Measurements from ENCODE around the gene IRX4. TPM values are rescaled to one million over a fixed set of nuclear protein-coding genes. Genes with fewer than 3 reads are reported as not detected.

IRX4 gene
- total RNA-seq, 2 donors from 2014 or later: not detected

DNA sequence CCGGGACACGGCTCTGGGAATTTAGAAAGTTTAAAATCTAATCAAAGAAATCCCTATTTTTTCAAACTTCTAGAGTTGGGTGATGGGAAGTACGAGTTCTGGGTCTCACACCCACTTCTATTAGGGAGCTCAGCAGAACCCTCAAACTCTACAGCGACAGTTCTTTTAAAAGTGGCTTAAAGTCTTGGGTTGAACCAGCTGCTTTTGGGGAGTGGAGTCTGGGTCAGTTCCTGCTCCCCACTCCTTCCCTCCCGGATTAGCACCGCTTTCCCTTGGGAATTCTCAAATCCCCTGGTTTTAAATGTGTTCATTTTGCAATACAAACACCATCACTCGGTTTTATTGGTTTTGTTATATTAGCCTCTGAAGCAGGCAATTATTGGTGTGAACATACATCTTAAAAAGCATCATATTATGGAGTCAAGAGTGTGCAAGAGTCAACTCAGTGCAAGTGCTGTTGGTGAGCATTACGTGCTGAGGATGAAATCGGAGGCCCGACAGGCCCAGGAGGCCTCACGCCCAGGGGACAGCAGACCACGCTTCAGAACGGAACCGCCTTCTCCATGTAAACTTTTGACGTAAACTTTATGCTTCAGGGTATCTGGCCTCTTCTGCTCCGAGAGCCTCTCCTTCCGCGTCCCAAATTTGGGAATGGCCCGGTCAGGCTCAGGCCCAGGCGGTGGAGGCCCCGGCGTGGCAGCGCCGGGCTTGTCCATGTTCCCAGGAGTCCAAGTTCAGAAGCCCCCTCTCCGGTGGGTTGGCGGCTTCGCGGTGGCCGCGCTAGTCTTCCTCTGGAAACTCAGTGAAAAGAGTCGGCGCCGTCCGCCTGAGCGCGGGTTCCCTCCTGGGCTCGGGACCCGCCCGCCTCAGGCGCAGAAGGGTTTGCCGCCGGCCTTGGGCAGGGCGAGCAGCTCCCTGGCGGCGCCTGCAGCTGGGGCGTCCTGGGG, 5.3 kb downstream of the IRX4 start:
- Histone ChIP-seq H3K36me3 (no peaks in the 10 kb centered on the region), H3K4me3 (no peak overlapping the region), H3K27ac (no peak overlapping the region), H3K4me1 (ENCODE audit: control insufficient read depth in 1 of 2, low read depth in 2 of 2) (peaks cover 0 to 25% of the 10 kb centered on the region in 2 donors), H3K9me3 (no peaks in the 10 kb centered on the region), H3K27me3 (replicated peaks; ENCODE audit: insufficient read depth) (peaks cover 13% of the 10 kb centered on the region)
- TF ChIP-seq, protein P1, sequence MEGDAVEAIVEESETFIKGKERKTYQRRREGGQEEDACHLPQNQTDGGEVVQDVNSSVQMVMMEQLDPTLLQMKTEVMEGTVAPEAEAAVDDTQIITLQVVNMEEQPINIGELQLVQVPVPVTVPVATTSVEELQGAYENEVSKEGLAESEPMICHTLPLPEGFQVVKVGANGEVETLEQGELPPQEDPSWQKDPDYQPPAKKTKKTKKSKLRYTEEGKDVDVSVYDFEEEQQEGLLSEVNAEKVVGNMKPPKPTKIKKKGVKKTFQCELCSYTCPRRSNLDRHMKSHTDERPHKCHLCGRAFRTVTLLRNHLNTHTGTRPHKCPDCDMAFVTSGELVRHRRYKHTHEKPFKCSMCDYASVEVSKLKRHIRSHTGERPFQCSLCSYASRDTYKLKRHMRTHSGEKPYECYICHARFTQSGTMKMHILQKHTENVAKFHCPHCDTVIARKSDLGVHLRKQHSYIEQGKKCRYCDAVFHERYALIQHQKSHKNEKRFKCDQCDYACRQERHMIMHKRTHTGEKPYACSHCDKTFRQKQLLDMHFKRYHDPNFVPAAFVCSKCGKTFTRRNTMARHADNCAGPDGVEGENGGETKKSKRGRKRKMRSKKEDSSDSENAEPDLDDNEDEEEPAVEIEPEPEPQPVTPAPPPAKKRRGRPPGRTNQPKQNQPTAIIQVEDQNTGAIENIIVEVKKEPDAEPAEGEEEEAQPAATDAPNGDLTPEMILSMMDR (IDR thresholded peaks at IDR 0.05): no peak
- DNase-seq (ENCODE audit: low spot score) (no peak), ATAC-seq (ENCODE audit: insufficient number of reproducible peaks, low FRiP score, low read depth) (no peak)

DNA sequence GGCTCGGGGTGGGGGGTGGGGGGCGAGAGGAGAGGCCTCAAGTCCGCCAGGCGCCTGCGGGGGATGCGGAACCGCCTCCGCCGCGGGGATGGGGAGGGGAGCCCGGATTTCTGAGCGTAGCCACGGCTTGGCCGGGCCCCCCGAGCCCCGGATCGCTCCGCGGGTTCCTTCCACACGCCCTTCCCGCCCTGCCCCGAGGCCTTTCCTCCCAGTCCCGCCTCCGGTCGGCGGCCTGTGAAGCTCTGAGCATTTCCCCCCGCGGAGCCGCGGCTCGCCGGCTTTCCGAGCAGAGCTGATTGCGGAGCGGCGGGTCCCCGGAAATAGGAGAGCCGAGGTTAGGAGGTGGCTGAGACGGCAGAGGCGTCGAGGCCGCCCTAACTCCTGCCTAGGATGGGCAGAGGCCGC, 6.1 kb downstream of the IRX4 start:
- H3K36me3 ChIP-seq: no peaks in the 10 kb centered on the region
- H3K27ac ChIP-seq: no peak overlapping the region
- DNase-seq (ENCODE audit: low spot score) (no peak), ATAC-seq (ENCODE audit: insufficient number of reproducible peaks, low FRiP score, low read depth) (no peak)
- H3K4me3 ChIP-seq: no peak overlapping the region
- peaks cover 7% of the 10 kb centered on the region for H3K27me3 ChIP-seq (replicated peaks; ENCODE audit: insufficient read depth)
- no peaks in the 10 kb centered on the region for H3K9me3 ChIP-seq
- TF ChIP-seq, protein P1 (IDR thresholded peaks at IDR 0.05): no peak
- H3K4me1 ChIP-seq (ENCODE audit: control insufficient read depth in 1 of 2, low read depth in 2 of 2): peaks cover 0 to 18% of the 10 kb centered on the region in 2 donors

DNA sequence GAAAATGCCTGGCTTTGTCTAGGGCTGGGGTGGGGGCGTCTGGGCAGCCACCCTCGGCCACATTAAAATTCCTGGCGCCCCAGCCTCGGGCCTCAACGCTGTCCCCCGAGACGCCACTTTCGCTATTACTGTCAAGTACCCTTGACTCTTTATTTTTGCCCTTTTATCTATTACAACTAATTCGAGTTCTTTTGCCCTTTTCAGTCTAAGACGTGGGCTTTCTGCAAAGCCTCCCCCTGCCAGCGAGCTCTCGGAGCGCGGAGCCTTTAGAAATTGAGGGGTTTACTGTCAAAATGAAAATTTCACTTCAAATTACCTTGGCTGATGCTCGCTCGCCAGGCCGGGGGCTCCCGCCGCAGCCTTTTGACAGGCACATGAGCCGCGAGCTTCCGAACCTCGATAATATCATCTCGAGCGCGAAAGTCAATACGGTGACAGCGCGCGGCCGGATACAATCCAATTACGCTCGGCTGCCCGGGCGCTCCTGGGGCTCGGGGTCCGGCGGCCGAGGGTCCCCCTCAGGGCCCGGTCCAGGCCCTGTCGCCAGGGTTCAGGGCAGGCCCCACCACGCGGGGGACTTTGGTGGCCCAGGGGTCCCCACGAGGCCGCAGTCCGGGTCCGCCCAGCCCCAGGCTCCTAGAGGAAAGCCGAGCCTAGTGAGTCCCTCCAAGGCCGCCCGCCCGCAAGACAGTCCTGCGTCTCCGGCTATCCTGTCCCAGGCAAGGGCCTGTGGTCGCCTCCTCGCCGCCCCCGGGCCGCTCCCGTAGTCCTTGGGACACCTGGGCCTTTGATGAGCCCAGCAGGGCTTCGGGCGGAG, 6.7 kb downstream of the IRX4 start:
- TF ChIP-seq, protein P1 (IDR thresholded peaks at IDR 0.05): no peak
- Histone ChIP-seq H3K27ac (no peak overlapping the region), H3K9me3 (no peaks in the 10 kb centered on the region), H3K27me3 (replicated peaks; ENCODE audit: insufficient read depth) (peaks cover 7% of the 10 kb centered on the region), H3K36me3 (no peaks in the 10 kb centered on the region), H3K4me1 (ENCODE audit: control insufficient read depth in 1 of 2, low read depth in 2 of 2) (peaks cover 0 to 17% of the 10 kb centered on the region in 2 donors), H3K4me3 (no peak overlapping the region)
- DNase-seq (ENCODE audit: low spot score): no peak
- no peak for ATAC-seq (ENCODE audit: insufficient number of reproducible peaks, low FRiP score, low read depth)

DNA sequence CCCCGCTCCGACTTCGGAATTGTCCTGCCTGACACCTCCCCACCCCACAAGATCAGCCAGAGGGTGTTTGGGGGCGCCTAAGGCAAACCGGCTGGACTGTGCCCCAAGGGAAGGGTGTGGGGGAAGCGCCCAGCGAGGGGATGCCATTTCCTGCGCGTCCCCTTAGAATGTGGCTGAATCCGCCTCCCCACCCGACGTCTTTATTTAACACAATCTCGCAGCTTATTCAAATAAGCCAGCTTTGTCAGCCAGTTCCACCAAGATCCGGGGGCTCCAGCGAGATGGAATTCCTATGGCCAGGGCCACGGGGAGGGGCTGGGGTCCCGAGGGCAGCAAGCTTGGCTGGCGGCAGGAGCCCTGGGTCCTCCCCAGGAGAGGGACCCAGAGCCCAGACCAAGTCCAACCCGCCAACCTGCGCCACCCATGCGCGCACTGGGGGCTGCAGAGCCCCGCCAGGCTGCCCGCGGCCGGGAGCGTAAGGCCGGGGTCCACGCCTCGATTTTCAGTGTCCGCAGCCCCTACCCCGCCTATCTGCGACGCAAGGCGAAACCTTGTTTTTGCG, 7.4 kb downstream of the IRX4 start:
- Histone ChIP-seq H3K27ac (no peak overlapping the region), H3K36me3 (no peaks in the 10 kb centered on the region), H3K9me3 (no peaks in the 10 kb centered on the region), H3K4me1 (ENCODE audit: control insufficient read depth in 1 of 2, low read depth in 2 of 2) (peaks cover 0 to 17% of the 10 kb centered on the region in 2 donors), H3K4me3 (no peak overlapping the region), H3K27me3 (replicated peaks; ENCODE audit: insufficient read depth) (peaks cover 7% of the 10 kb centered on the region)
- TF ChIP-seq, protein P1 (IDR thresholded peaks at IDR 0.05): no peak
- no peak for DNase-seq (ENCODE audit: low spot score)
- no peak for ATAC-seq (ENCODE audit: insufficient number of reproducible peaks, low FRiP score, low read depth)

Data from thoracic aorta (tissue), 2 donors.